ENCODE measurements around the gene KIFC3. TPM values are rescaled to one million over a fixed set of nuclear protein-coding genes. Genes with fewer than 3 reads are reported as not detected.

KIFC3 gene
- polyA plus RNA-seq, 1 experiment, result 60.5 TPM

GRCh38 chr16:57753448-57754353 lies 48.6 kb downstream of the KIFC3 start:
- no peak for DNase-seq (ENCODE audit: low read depth)
- Histone ChIP-seq H3K4me3 (ENCODE audit: low read depth, low read length) (no peak overlapping the region), H3K36me3 (ENCODE audit: control insufficient read depth, insufficient read depth, low read length) (peaks cover 19% of the 10 kb centered on the region), H3K27me3 (ENCODE audit: control insufficient read depth, insufficient read depth, low read length) (no peaks in the 10 kb centered on the region)
- TF ChIP-seq CTCF (IDR thresholded peaks at IDR 0.05; ENCODE audit: insufficient read depth, low read depth, low read length), result no peak
- ChIA-PET CTCF (interaction anchor here (0.6 to 1.1 kb wide), 2 partner anchors 12 to 174 kb away, joined by 3 read pairs; no protein-coding TSS in a partner anchor), POLR2A (no interaction called here)

- DNase-seq (ENCODE audit: low read depth), result no peak
- Histone ChIP-seq H3K36me3 (ENCODE audit: control insufficient read depth, insufficient read depth, low read length) (peaks cover 19% of the 10 kb centered on the region), H3K27me3 (ENCODE audit: control insufficient read depth, insufficient read depth, low read length) (no peaks in the 10 kb centered on the region), H3K4me3 (ENCODE audit: low read depth, low read length) (no peak overlapping the region)
- POLR2A ChIA-PET, result no interaction called here
- TF ChIP-seq CTCF (IDR thresholded peaks at IDR 0.05; ENCODE audit: insufficient read depth, low read depth, low read length), result no peak
- CTCF ChIA-PET, result no interaction called here
Observed at GRCh38 chr16:57752581-57753447, 49.5 kb downstream of the KIFC3 start.

- no peaks in the 10 kb centered on the region for H3K27me3 ChIP-seq (ENCODE audit: control insufficient read depth, insufficient read depth, low read length)
- H3K4me3 ChIP-seq (ENCODE audit: low read depth, low read length), result no peak overlapping the region
- DNase-seq (ENCODE audit: low read depth), result no peak
- TF ChIP-seq CTCF (IDR thresholded peaks at IDR 0.05; ENCODE audit: insufficient read depth, low read depth, low read length), result no peak
- ChIA-PET CTCF (interaction anchor here (1.2 kb wide), 1 partner anchor 56 kb away, joined by 3 read pairs; no protein-coding TSS in a partner anchor), POLR2A (no interaction called here)
- H3K36me3 ChIP-seq (ENCODE audit: control insufficient read depth, insufficient read depth, low read length), result peaks cover 14% of the 10 kb centered on the region
Observed at GRCh38 chr16:57752203-57752580, 50.1 kb downstream of the KIFC3 start.

- ChIA-PET POLR2A (no interaction called here), CTCF (interaction anchor here (1.0 to 1.2 kb wide), 2 partner anchors 15 to 57 kb away, joined by 3 to 5 read pairs; no protein-coding TSS in a partner anchor)
- no peak for DNase-seq (ENCODE audit: low read depth)
- TF ChIP-seq CTCF (IDR thresholded peaks at IDR 0.05; ENCODE audit: insufficient read depth, low read depth, low read length), result no peak
- H3K4me3 ChIP-seq (ENCODE audit: low read depth, low read length), result no peak overlapping the region
- no peaks in the 10 kb centered on the region for H3K27me3 ChIP-seq (ENCODE audit: control insufficient read depth, insufficient read depth, low read length)
- H3K36me3 ChIP-seq (ENCODE audit: control insufficient read depth, insufficient read depth, low read length), result peaks cover 13% of the 10 kb centered on the region
Observed at GRCh38 chr16:57751539-57752202, 50.6 kb downstream of the KIFC3 start.

All from BJ (cell line).